ENCODE data around the gene DCK. TPM values are rescaled to one million over a fixed set of nuclear protein-coding genes. Genes with fewer than 3 reads are reported as not detected.
A peak's percentile ranks its signal among the peaks of the same experiment; 100 is the strongest.

Gene DCK
- 1 to 10 TPM; 4.5 to 6.9 (median 5.8) TPM for total RNA-seq
- polyA plus RNA-seq, result 10 to 100 TPM in 1 of 3 donors, 1 to 10 TPM in 2; 4.3 to 12.9 (median 6.9) TPM
- long read RNA-seq, donor 1, transcript DCK-201 (7 exons, 2,716 nt), result major isoform, 22 of 23 reads
- long read RNA-seq, donor 1, partial matches to known transcripts, result 0 of 23 reads
- long read RNA-seq, donor 1, other reads (novel, unspliced or antisense), result 0 of 23 reads
- long read RNA-seq, donor 2, transcript DCK-201 (7 exons, 2,716 nt), result major isoform, 33 of 33 reads
- long read RNA-seq, donor 2, partial matches to known transcripts, result 0 of 33 reads
- long read RNA-seq, donor 2, other reads (novel, unspliced or antisense), result 0 of 33 reads

GRCh38 chr4:70993181-70994068 lies at the start of gene DCK:
DCK (plus strand) TSS chr4:70993649; CDS start chr4:70993836, 187 bp downstream.
- Histone ChIP-seq H3K4me1 (peaks cover 26% of the 10 kb centered on the region), H3K9me3 (no peaks in the 10 kb centered on the region), H3K27ac (peak within 1 kb of the TSS; percentile 86), H3K27me3 (ENCODE audit: insufficient read depth in 3 of 3, low read length in 2 of 3) (no peaks in the 10 kb centered on the region), H3K4me3 (peak within 1 kb of the TSS; percentile 92), H3K36me3 (ENCODE audit: insufficient read depth in 1 of 2, low read depth in 1 of 2) (peaks cover 0 to 2% of the 10 kb centered on the region in 2 donors)
- WGBS, 3 donors, result 0 to 1% (median 1%) methylated on average over 68 to 74 of the region's 74 CpGs
- peak; percentile 92 to 96 for DNase-seq
- intact Hi-C loops (cut with DNase I), result loop anchor here (5.0 to 10.0 kb wide), 4 partner anchors 91 to 306 kb away; partner anchors contain the start of genes GRSF1 (in 1 of the 2), MOB1B (in 1 of the 2) and UTP3 (in 1 of the 2)
- peak; percentile 99 to 100 (median 99) for ATAC-seq
- TF ChIP-seq, protein P1, sequence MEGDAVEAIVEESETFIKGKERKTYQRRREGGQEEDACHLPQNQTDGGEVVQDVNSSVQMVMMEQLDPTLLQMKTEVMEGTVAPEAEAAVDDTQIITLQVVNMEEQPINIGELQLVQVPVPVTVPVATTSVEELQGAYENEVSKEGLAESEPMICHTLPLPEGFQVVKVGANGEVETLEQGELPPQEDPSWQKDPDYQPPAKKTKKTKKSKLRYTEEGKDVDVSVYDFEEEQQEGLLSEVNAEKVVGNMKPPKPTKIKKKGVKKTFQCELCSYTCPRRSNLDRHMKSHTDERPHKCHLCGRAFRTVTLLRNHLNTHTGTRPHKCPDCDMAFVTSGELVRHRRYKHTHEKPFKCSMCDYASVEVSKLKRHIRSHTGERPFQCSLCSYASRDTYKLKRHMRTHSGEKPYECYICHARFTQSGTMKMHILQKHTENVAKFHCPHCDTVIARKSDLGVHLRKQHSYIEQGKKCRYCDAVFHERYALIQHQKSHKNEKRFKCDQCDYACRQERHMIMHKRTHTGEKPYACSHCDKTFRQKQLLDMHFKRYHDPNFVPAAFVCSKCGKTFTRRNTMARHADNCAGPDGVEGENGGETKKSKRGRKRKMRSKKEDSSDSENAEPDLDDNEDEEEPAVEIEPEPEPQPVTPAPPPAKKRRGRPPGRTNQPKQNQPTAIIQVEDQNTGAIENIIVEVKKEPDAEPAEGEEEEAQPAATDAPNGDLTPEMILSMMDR (IDR thresholded peaks at IDR 0.05), result no peak

DNA sequence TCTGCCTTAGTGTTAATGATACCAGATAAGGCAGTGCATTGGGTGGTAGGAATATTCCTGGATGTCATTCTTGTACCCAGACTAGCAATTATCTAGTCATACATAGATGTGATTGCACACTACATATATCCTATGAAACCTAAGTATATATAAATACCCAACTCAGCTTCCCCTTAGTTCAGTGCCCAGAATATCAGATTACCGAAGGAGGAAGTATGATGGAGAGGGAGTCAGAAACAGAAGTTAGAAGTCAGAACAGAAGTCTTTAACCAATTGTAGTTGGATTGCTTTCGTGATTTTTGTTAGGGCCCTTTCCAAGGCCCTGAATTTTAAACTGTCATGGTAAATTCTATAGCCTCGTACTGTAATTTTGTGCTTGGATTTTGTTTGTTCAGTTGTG lies 48.4 kb upstream of the DCK start:
- intact Hi-C loops (cut with DNase I), result no loop called here
- TF ChIP-seq, protein P1 (IDR thresholded peaks at IDR 0.05), result no peak

DNA sequence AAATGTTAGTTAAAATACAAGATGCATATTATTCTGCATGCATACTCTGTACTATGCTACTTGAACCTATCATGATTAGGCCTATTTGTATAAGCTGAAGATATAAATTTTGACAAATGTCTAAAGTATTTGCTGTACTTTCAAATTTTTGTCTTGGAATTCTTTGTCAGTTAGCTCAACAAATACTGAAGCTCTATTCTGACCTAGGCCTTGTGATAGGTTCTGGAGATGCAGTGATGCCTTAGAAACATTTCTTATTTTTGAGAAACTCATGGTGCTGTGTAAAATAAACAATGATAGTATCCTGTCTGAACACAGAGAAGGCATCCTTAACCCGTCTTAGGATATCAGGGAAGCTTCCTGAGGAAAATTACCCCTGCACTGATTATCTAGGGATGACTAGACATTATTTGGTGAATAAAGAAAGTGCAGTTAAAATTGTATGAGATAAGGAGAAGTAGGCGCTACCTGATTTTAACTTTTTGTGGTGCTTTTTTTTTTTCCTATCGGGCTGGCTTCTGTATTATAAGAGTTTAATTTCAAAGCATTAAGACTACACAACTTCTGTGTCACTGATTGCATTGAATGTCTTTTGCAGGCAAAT lies 47.9 kb upstream of the DCK start:
- DNase-seq, result no peak
- Histone ChIP-seq H3K4me1 (no peaks in the 10 kb centered on the region), H3K27me3 (ENCODE audit: insufficient read depth in 3 of 3, low read length in 2 of 3) (no peaks in the 10 kb centered on the region), H3K4me3 (no peak overlapping the region), H3K27ac (no peak overlapping the region), H3K9me3 (no peaks in the 10 kb centered on the region), H3K36me3 (ENCODE audit: insufficient read depth in 1 of 2, low read depth in 1 of 2) (no peaks in the 10 kb centered on the region)
- 80 to 91% (median 91%) methylated on average over 3 of the region's 3 CpGs for WGBS, 3 donors
- TF ChIP-seq, protein P1 (IDR thresholded peaks at IDR 0.05), result no peak
- ATAC-seq, result no peak
- intact Hi-C loops (cut with DNase I), result no loop called here

More for the DNA sequence above, 48.4 kb upstream of the DCK start:
- H3K36me3 ChIP-seq (ENCODE audit: insufficient read depth in 1 of 2, low read depth in 1 of 2), result no peaks in the 10 kb centered on the region
- no peaks in the 10 kb centered on the region for H3K9me3 ChIP-seq
- H3K27ac ChIP-seq, result no peak overlapping the region
- no peak for DNase-seq
- no peak overlapping the region for H3K4me3 ChIP-seq
- no peaks in the 10 kb centered on the region for H3K27me3 ChIP-seq (ENCODE audit: insufficient read depth in 3 of 3, low read length in 2 of 3)
- WGBS, 3 donors, result 45 to 54% (median 54%) methylated on average over 3 of the region's 3 CpGs
- H3K4me1 ChIP-seq, result no peaks in the 10 kb centered on the region
- ATAC-seq, result peak in 1 of 4 donors; percentile 40

DNA sequence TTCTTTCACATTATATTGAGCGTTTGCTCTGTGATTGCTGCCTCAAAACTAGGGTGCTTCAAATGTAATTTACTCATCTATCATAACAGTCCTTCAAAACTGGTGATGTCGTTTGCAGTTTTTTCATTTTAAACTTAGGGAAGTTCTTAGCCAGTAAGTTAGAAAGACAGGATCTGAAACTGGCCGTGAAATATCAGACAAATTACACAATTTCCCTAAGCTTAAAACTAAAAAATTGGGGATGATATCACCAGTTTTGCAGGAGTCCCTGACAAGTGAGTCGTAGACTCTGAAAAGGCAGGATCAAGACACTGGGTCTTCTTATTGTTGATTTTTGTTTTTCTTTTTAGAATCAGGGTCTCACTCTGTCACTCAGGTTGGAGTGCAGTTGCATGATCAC lies 46.5 kb upstream of the DCK start:
- intact Hi-C loops (cut with DNase I), result no loop called here
- no peak for DNase-seq
- Histone ChIP-seq H3K27me3 (ENCODE audit: insufficient read depth in 3 of 3, low read length in 2 of 3) (no peaks in the 10 kb centered on the region), H3K4me1 (no peaks in the 10 kb centered on the region), H3K27ac (no peak overlapping the region), H3K4me3 (no peak overlapping the region), H3K36me3 (ENCODE audit: insufficient read depth in 1 of 2, low read depth in 1 of 2) (no peaks in the 10 kb centered on the region), H3K9me3 (no peaks in the 10 kb centered on the region)
- ATAC-seq, result no peak
- TF ChIP-seq, protein P1 (IDR thresholded peaks at IDR 0.05), result no peak
- WGBS, 3 donors, result 85 to 91% (median 86%) methylated on average over 4 of the region's 4 CpGs
